ENCODE data around the gene ZNF574.

The ZNF574 gene

GRCh38 chr19:42124386-42124901, 48.5 kb downstream of the ZNF574 start:
- DNase-seq (ENCODE audit: low read depth): no peak

DNA sequence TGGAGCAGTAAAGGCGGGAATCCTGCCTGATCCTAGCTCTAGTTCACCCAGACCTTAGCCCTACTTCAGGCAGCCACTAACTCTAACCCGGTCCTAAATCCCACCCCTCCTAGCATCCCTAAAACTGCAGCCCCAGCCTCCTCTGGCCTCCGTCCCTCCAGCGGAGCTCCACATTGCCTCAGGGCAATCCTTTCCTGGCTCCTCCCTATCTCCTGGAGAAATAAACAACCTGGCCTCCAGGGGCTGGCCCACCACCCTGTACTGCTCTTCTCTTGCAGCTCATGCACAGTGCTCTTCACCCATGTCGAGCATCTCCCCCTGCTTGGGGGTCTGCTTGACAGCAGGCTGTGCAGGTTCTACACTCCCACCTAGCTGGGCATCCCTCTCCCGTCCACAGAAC, 49.6 kb downstream of the ZNF574 start:
- DNase-seq (ENCODE audit: low read depth): no peak

GRCh38 chr19:42126574-42126973, 50.6 kb downstream of the ZNF574 start:
- no peak for DNase-seq (ENCODE audit: low read depth)

DNA sequence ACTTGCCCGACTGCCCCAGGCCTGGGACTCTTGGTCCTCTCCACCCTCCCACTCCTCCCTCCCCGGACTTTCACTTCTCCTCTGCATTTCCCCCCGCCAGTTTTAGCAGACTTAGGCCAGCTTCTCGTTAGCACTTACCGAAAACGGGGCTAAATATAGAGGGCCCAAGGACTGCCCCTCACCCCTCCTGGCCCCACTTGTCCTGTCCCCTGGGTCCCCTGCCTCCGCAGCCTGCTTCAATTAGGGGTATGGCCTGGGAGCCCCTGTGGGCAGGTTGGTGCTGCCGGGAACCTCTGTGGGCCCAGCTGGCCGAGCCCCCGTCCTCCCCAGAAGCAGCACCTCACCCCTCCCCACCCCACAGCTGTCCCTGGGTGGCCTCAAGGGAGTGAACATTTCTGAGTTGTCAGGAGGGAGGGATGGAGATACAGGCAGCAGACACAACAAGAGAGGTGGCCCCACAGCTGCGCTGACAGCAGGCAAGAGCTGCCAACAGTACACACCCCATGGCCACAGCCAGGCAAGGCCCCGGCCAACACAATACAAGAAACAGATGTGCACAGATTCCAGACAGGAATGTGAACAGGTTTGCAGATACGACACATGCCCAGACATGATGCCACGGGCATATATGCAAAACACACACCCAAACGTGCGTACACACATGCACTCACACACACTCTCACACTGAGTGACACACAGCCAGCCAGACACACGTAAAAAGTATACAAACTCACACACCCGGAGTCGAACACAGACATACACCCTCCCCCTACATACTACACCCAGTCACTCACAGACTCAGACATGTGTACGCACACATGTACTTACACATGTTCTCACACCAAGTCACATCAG, 53.7 kb downstream of the ZNF574 start:
- peak; percentile 32 for DNase-seq (ENCODE audit: low read depth)

GRCh38 chr19:42130254-42130573, 54.2 kb downstream of the ZNF574 start:
- DNase-seq (ENCODE audit: low read depth): no peak

All from fibroblast of the conjunctiva (primary cell).